Natural killer cell (primary cell): Measurements from ENCODE around the gene CCNA1. TPM values are rescaled to one million over a fixed set of nuclear protein-coding genes. Genes with fewer than 3 reads are reported as not detected.

Experiments used
- ATAC-seq, 3 donors: fragments of 150-1000 bp in 2 of 3; fragments of 200-7000 bp in 1 of 3; cut with Tn5 transposase; 1 replicate in 1 of 3; 2 replicates in 2 of 3; pipeline ENCODE4 v1.10.0; 2021; ENCODE audit warnings: mild to moderate bottlenecking in 2 of 3, moderate library complexity in 2 of 3
- DNase-seq, 2 donors: peaks; one replicate each; pipeline versions ENCODE4 v3.0.0 to v3.0.0-alpha.2; 2013 to 2021; ENCODE audit warnings: mixed read lengths in 1 of 2
- H3K27ac ChIP-seq: one replicate; pipeline ENCODE4 v1.5.1; 2013; ENCODE audit warnings: mild to moderate bottlenecking, low read length
- H3K27me3 ChIP-seq: one replicate; pipeline ENCODE4 v1.6.1; 2013; ENCODE audit warnings: low read length; ENCODE audit not compliant: control insufficient read depth, insufficient read depth
- H3K36me3 ChIP-seq: one replicate; pipeline ENCODE4 v1.6.1; 2013; ENCODE audit warnings: low read length; ENCODE audit not compliant: control insufficient read depth, insufficient read depth
- H3K4me1 ChIP-seq: one replicate; pipeline ENCODE4 v1.6.1; 2013; ENCODE audit warnings: low read length; ENCODE audit not compliant: control insufficient read depth, insufficient read depth
- H3K4me3 ChIP-seq: one replicate; pipeline ENCODE4 v1.5.1; 2013; ENCODE audit warnings: low read length
- H3K9me3 ChIP-seq: one replicate; pipeline ENCODE4 v1.6.1; 2013; ENCODE audit warnings: low read length; ENCODE audit not compliant: control insufficient read depth, insufficient read depth
- H3K27ac Mint-ChIP-seq, 2 donors: one replicate each; pipeline ENCODE4 v1.8.0; 2022; ENCODE audit warnings: mild to moderate bottlenecking in 2 of 2, mixed read lengths in 2 of 2, moderate library complexity in 1 of 2
- H3K27me3 Mint-ChIP-seq, 2 donors: one replicate each; pipeline ENCODE4 v1.8.0; 2022; ENCODE audit warnings: low read depth in 2 of 2, mixed read lengths in 2 of 2
- H3K36me3 Mint-ChIP-seq: one replicate; pipeline ENCODE4 v1.8.0; 2022; ENCODE audit warnings: mixed read lengths
- H3K4me1 Mint-ChIP-seq, 2 donors: one replicate each; pipeline ENCODE4 v1.8.0; 2022; ENCODE audit warnings: mixed read lengths in 2 of 2
- H3K4me3 Mint-ChIP-seq: one replicate; pipeline ENCODE4 v1.8.0; 2022; ENCODE audit warnings: mild to moderate bottlenecking, moderate library complexity, mixed read lengths
- H3K9me3 Mint-ChIP-seq, 2 donors: one replicate each; pipeline ENCODE4 v1.8.0; 2022; ENCODE audit warnings: mixed read lengths in 2 of 2
- CTCF ChIP-seq: fragments of 200-600 bp; IDR thresholded peaks from one replicate; pipeline ENCODE4 v1.8.0; 2022; ENCODE audit warnings: antibody characterized with exemption
- WGBS: methylation state at CpG from one replicate; pipeline ENCODE4 v1.1.7; 2013; ENCODE audit warnings: missing lambda C conversion rate; ENCODE audit not compliant: insufficient coverage; 5-methylcytosine and 5-hydroxymethylcytosine counted together
- intact Hi-C: fragments of 100-400 bp; cut with micrococcal nuclease; formaldehyde crosslinking; loops from one replicate; pipeline ENCODE4 v1.14.2; 2022
- total RNA-seq, 4 donors: library from RNA; stranded (reverse); fragments of 120-200 nt in 1 of 4; gene quantifications; one replicate each; pipeline versions ENCODE4 v1.2.3 to v1.2.4, GENCODE V29; 2013 to 2022

CCNA1 gene
- total RNA-seq: 1 to 10 TPM in 1 of 3 donors, under 1 TPM in 1, not detected in 1; 0.20 to 7.7 TPM
- total RNA-seq (2013): 0.05 TPM

- under 1% methylated on average over 46 of the region's 46 CpGs for WGBS
- H3K36me3 Mint-ChIP-seq: no peaks in the 10 kb centered on the region
- Histone ChIP-seq H3K27ac (no peak within 1 kb of the TSS), H3K27me3 (peaks cover 21% of the 10 kb centered on the region), H3K36me3 (no peaks in the 10 kb centered on the region), H3K4me3 (no peak within 1 kb of the TSS), H3K9me3 (no peaks in the 10 kb centered on the region), H3K4me1 (peaks cover 9% of the 10 kb centered on the region)
- H3K4me3 Mint-ChIP-seq: peak within 1 kb of the TSS; percentile 21
- no peak for TF ChIP-seq CTCF
- H3K27me3 Mint-ChIP-seq: peaks cover 42 to 76% of the 10 kb centered on the region in 2 donors
- intact Hi-C loops: no loop called here
- ATAC-seq (no peak), DNase-seq (no peak)
- H3K9me3 Mint-ChIP-seq: peaks cover 0 to 2% of the 10 kb centered on the region in 2 donors
- H3K27ac Mint-ChIP-seq: no peak within 1 kb of the TSS
- peaks cover 0 to 5% of the 10 kb centered on the region in 2 donors for H3K4me1 Mint-ChIP-seq
Measured at GRCh38 chr13:36432106-36432544, at the start of gene CCNA1. Gene CCNA1, plus strand, starts transcription at chr13:36432495. Its CDS starts 562 bp downstream, at chr13:36433057.

GRCh38 chr13:36385489-36385888 lies 46.8 kb upstream of the CCNA1 start:
- WGBS: 86% methylated on average over 1 of the region's 1 CpG

DNA sequence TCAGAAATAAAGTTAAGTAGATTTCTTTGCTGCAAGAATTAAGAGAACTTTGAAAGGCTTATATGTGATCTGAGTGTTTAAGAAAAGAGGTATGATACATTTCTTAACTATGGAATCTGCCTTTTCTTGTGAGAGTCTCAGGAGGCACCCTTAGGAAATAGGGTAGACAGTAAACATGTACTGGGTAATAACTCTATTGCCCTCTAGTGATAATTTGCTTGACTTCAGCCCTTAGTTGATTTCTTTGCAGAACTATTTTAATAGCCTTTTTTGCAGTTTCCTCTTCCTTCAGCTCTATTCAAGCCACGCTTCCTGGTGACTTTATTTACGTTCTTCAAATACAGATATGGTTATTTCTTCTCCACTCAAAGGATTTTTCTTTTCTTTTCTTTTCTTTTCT lies 37.0 kb upstream of the CCNA1 start:
- H3K36me3 ChIP-seq: no peaks in the 10 kb centered on the region
- Mint-ChIP-seq H3K27me3 (peaks cover 0 to 8% of the 10 kb centered on the region in 2 donors), H3K4me1 (no peaks in the 10 kb centered on the region), H3K27ac (no peak overlapping the region), H3K4me3 (no peak overlapping the region), H3K9me3 (no peaks in the 10 kb centered on the region), H3K36me3 (no peaks in the 10 kb centered on the region)
- 6% methylated on average over 2 of the region's 2 CpGs for WGBS
- H3K27ac ChIP-seq: no peak overlapping the region
- TF ChIP-seq CTCF: no peak
- H3K4me3 ChIP-seq: no peak overlapping the region
- DNase-seq (peak in 1 of 2 donors; percentile 4), ATAC-seq (no peak)
- no peaks in the 10 kb centered on the region for H3K27me3 ChIP-seq
- intact Hi-C loops: no loop called here
- no peaks in the 10 kb centered on the region for H3K9me3 ChIP-seq
- H3K4me1 ChIP-seq: no peaks in the 10 kb centered on the region

More at GRCh38 chr13:36385489-36385888, 46.8 kb upstream of the CCNA1 start:
- Histone ChIP-seq H3K9me3 (no peaks in the 10 kb centered on the region), H3K4me1 (no peaks in the 10 kb centered on the region), H3K4me3 (no peak overlapping the region), H3K27ac (no peak overlapping the region), H3K27me3 (no peaks in the 10 kb centered on the region), H3K36me3 (no peaks in the 10 kb centered on the region)
- no peak overlapping the region for H3K27ac Mint-ChIP-seq
- ATAC-seq (no peak), DNase-seq (no peak)
- intact Hi-C loops: no loop called here
- H3K9me3 Mint-ChIP-seq: no peaks in the 10 kb centered on the region
- no peak for TF ChIP-seq CTCF
- H3K36me3 Mint-ChIP-seq: no peaks in the 10 kb centered on the region
- no peaks in the 10 kb centered on the region for H3K4me1 Mint-ChIP-seq
- H3K4me3 Mint-ChIP-seq: no peak overlapping the region
- H3K27me3 Mint-ChIP-seq: peaks cover 4 to 21% of the 10 kb centered on the region in 2 donors

DNA sequence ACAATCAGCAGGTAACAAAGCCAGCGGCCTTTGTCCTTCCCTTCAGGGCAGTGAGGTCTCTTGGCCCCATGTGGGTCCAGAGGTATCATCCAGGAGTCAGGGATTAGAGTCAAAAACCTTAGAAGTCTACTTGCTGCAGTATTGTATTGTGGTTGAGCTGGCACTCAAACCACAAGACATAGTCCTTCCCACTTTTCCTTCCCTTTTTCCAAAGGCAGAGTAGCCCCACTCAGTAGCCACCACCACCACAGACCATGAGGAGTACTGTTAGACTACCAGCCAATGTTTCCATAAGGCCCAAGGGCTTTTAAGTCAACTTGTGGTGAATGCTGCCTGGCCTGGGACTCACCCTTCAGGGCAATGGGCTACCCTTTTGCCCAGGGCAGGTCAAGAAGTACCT lies 27.1 kb upstream of the CCNA1 start:
- H3K27ac ChIP-seq: no peak overlapping the region
- intact Hi-C loops: no loop called here
- WGBS: 44% methylated on average over 1 of the region's 1 CpG
- Mint-ChIP-seq H3K27ac (no peak overlapping the region), H3K27me3 (peaks cover 4 to 7% of the 10 kb centered on the region in 2 donors), H3K4me3 (no peak overlapping the region), H3K9me3 (no peaks in the 10 kb centered on the region), H3K36me3 (no peaks in the 10 kb centered on the region), H3K4me1 (no peaks in the 10 kb centered on the region)
- TF ChIP-seq CTCF: no peak
- DNase-seq (no peak), ATAC-seq (no peak)
- H3K9me3 ChIP-seq: no peaks in the 10 kb centered on the region
- H3K4me3 ChIP-seq: no peak overlapping the region
- no peaks in the 10 kb centered on the region for H3K4me1 ChIP-seq
- H3K27me3 ChIP-seq: peaks cover 2% of the 10 kb centered on the region
- H3K36me3 ChIP-seq: no peaks in the 10 kb centered on the region
